Body of pancreas (tissue), 4 donors: ENCODE results near the gene SLCO2B1. TPM values are rescaled to one million over a fixed set of nuclear protein-coding genes. Genes with fewer than 3 reads are reported as not detected.

ENCODE experiments used
- ATAC-seq: fragments of 150-250 bp; one replicate; pipeline ENCODE4 v1.9.1; 2016
- DNase-seq, 4 donors: peaks; one replicate each; pipeline ENCODE4 v3.0.0-alpha.2; 2019
- H3K27ac ChIP-seq, 4 donors: fragments of 200-600 bp; sonication (generic); 1 replicate in 3 of 4; 2 replicates in 1 of 4; pipeline versions ENCODE4 v1.5.1 to v1.6.1; 2016 to 2019; ENCODE audit warnings: mild to moderate bottlenecking in 1 of 4, mixed read lengths in 1 of 4, moderate library complexity in 1 of 4
- H3K27me3 ChIP-seq, 2 donors: fragments of 200-600 bp; sonication (generic); one replicate each; pipeline ENCODE4 v1.6.0; 2016; ENCODE audit warnings: mild to moderate bottlenecking in 1 of 2
- H3K36me3 ChIP-seq, 2 donors: fragments of 200-600 bp; sonication (generic); replicated peaks in 1 of 2; 2 replicates each; pipeline ENCODE4 v1.5.1; 2016; ENCODE audit warnings: low read depth in 2 of 2; ENCODE audit not compliant: insufficient read depth in 1 of 2
- H3K4me1 ChIP-seq: fragments of 200-600 bp; sonication (generic); one replicate; pipeline ENCODE4 v1.6.0; 2016
- H3K4me3 ChIP-seq, 2 donors: fragments of 200-600 bp; sonication (generic); 1 replicate in 1 of 2; 2 replicates in 1 of 2; pipeline ENCODE4 v1.5.1; 2016 to 2019
- H3K9me3 ChIP-seq, 3 donors: fragments of 200-600 bp; sonication (generic); 1 replicate in 2 of 3; 2 replicates in 1 of 3; pipeline ENCODE4 v1.5.1; 2016
- CTCF ChIP-seq, 7 experiments: fragments of 450-650 bp in 4 of 7; fragments of 200-600 bp in 3 of 7; sonication (generic) in 3 of 7; IDR thresholded peaks; one replicate each; pipeline ENCODE4 v1.5.1; 2016 to 2019; ENCODE audit warnings: antibody characterized with exemption in 7 of 7
- POLR2A ChIP-seq, 3 donors: fragments of 450-650 bp; IDR thresholded peaks; one replicate each; pipeline ENCODE4 v1.6.1; 2016; ENCODE audit warnings: antibody characterized with exemption in 3 of 3, mild to moderate bottlenecking in 2 of 3
- WGBS, 2 donors: methylation state at CpG; one replicate each; pipeline ENCODE4 v1.1.5; 2017; 5-methylcytosine and 5-hydroxymethylcytosine counted together
- intact Hi-C: fragments of 100-400 bp; cut with DNase I; formaldehyde crosslinking; loops from one replicate; pipeline ENCODE4 v1.15.1; 2023
- total RNA-seq, 2 donors: library from RNA; depleted of rRNA; stranded (reverse); fragments of >200 nt; gene quantifications; one replicate each; pipeline ENCODE4 v1.1.0, GENCODE V29; 2016

SLCO2B1 gene
- total RNA-seq, 2 donors from 2014 or later, result 33.7 to 101 TPM

GRCh38 chr11:75126564-75126963 lies 24.3 kb upstream of the SLCO2B1 start:
- Histone ChIP-seq H3K36me3 (no peaks in the 10 kb centered on the region), H3K4me1 (no peaks in the 10 kb centered on the region), H3K27me3 (no peaks in the 10 kb centered on the region), H3K27ac (no peak overlapping the region), H3K9me3 (no peaks in the 10 kb centered on the region), H3K4me3 (no peak overlapping the region)
- WGBS, 2 donors, result 49 to 80% methylated on average over 2 of the region's 2 CpGs
- DNase-seq, result no peak
- no peak for ATAC-seq
- no peak for TF ChIP-seq POLR2A (IDR thresholded peaks at IDR 0.05)
- no peak for TF ChIP-seq CTCF (IDR thresholded peaks at IDR 0.05)
- intact Hi-C loops, result no loop called here

GRCh38 chr11:75132080-75132479 lies 18.8 kb upstream of the SLCO2B1 start:
- DNase-seq (no peak), ATAC-seq (no peak)
- H3K27ac ChIP-seq, result no peak overlapping the region
- no peak for TF ChIP-seq POLR2A (IDR thresholded peaks at IDR 0.05)
- TF ChIP-seq CTCF (IDR thresholded peaks at IDR 0.05), result no peak
- H3K9me3 ChIP-seq, result no peaks in the 10 kb centered on the region
- intact Hi-C loops, result no loop called here
- 93 to 95% methylated on average over 3 of the region's 3 CpGs for WGBS, 2 donors
- H3K4me3 ChIP-seq, result no peak overlapping the region
- H3K4me1 ChIP-seq, result no peaks in the 10 kb centered on the region
- no peaks in the 10 kb centered on the region for H3K36me3 ChIP-seq
- H3K27me3 ChIP-seq, result no peaks in the 10 kb centered on the region

- DNase-seq (no peak), ATAC-seq (no peak)
- Histone ChIP-seq H3K27ac (no peak overlapping the region), H3K4me1 (no peaks in the 10 kb centered on the region), H3K9me3 (no peaks in the 10 kb centered on the region), H3K4me3 (no peak overlapping the region), H3K36me3 (no peaks in the 10 kb centered on the region), H3K27me3 (no peaks in the 10 kb centered on the region)
- 48 to 54% methylated on average over 6 of the region's 6 CpGs for WGBS, 2 donors
- intact Hi-C loops, result no loop called here
- TF ChIP-seq CTCF (IDR thresholded peaks at IDR 0.05) (no peak), POLR2A (IDR thresholded peaks at IDR 0.05) (no peak)
Observed at GRCh38 chr11:75133976-75134375, 16.9 kb upstream of the SLCO2B1 start.

- no peaks in the 10 kb centered on the region for H3K4me1 ChIP-seq
- H3K4me3 ChIP-seq, result no peak overlapping the region
- DNase-seq (no peak), ATAC-seq (no peak)
- WGBS, 2 donors, result 74 to 83% methylated on average over 2 to 5 of the region's 5 CpGs
- no peaks in the 10 kb centered on the region for H3K36me3 ChIP-seq
- no peak overlapping the region for H3K27ac ChIP-seq
- H3K9me3 ChIP-seq, result no peaks in the 10 kb centered on the region
- H3K27me3 ChIP-seq, result no peaks in the 10 kb centered on the region
- TF ChIP-seq CTCF (IDR thresholded peaks at IDR 0.05) (no peak), POLR2A (IDR thresholded peaks at IDR 0.05) (no peak)
- intact Hi-C loops, result no loop called here
Observed at GRCh38 chr11:75135021-75135650, 15.8 kb upstream of the SLCO2B1 start.

- no peaks in the 10 kb centered on the region for H3K36me3 ChIP-seq
- H3K4me3 ChIP-seq, result no peak overlapping the region
- ATAC-seq (no peak), DNase-seq (no peak)
- no peaks in the 10 kb centered on the region for H3K27me3 ChIP-seq
- WGBS, 2 donors, result 39 to 53% methylated on average over 1 of the region's 1 CpG
- no peak overlapping the region for H3K27ac ChIP-seq
- H3K4me1 ChIP-seq, result no peaks in the 10 kb centered on the region
- TF ChIP-seq CTCF (IDR thresholded peaks at IDR 0.05) (no peak), POLR2A (IDR thresholded peaks at IDR 0.05) (no peak)
- intact Hi-C loops, result no loop called here
- H3K9me3 ChIP-seq, result no peaks in the 10 kb centered on the region
Observed at GRCh38 chr11:75135651-75136050, 15.3 kb upstream of the SLCO2B1 start.
